NT2/D1 (cell line): ENCODE measurements around the gene FADD.

ENCODE experiments used
- SUZ12 ChIP-seq: IDR thresholded peaks from 2 replicates; pipeline ENCODE4 v1.6.1; 2011; ENCODE audit not compliant: insufficient read length, insufficient read depth; ENCODE audit errors: extremely low read depth
- YY1 ChIP-seq: IDR thresholded peaks from 2 replicates; pipeline ENCODE4 v1.6.1; 2011; ENCODE audit not compliant: insufficient read length, insufficient read depth
- ZNF274 ChIP-seq: IDR thresholded peaks from 2 replicates; pipeline ENCODE4 v1.6.1; 2011; ENCODE audit warnings: mild to moderate bottlenecking, low read depth, low read length

DNA sequence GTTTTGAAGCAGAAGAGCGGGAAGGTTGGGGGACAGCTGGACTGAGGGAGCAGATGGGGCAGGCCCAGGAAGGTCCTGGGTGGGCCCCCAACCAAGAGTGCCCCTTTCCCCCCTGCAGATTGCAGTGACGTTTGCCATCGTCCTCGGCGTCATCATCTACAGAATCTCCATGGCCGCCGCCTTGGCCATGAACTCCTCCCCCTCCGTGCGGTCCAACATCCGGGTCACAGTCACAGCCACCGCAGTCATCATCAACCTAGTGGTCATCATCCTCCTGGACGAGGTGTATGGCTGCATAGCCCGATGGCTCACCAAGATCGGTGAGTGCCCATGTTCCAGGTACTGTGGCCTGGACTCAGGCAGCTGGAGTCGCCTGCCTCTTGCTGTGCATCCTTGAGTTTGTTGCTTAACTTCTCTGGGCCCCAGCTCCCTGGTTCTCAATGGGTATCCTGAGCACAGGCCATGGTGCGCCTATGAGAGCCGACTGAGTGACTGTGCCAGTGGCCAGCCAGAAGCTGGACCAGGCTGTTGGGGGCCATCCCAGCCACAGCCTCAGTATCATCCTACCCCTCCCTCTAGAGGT is 42.0 kb upstream of the FADD start:
- TF ChIP-seq SUZ12: no peak
- TF ChIP-seq ZNF274: no peak
- TF ChIP-seq YY1: no peak
